Erythroblast (primary cell): ENCODE results near the gene AP3S2.

Experiments
- DNase-seq, 2 experiments: peaks; one replicate each; lab custom pipeline; 2025; lab: John Stamatoyannopoulos, UW
- GATA1 ChIP-seq: IDR thresholded peaks from 2 replicates; pipeline ENCODE4 v1.6.1; 2011; ENCODE audit warnings: low read depth, mild to moderate bottlenecking, control low read depth, low read length, moderate library complexity
- POLR2A ChIP-seq: IDR thresholded peaks from 2 replicates; pipeline ENCODE4 v1.6.1; 2011; ENCODE audit warnings: mild to moderate bottlenecking, low read length

Gene AP3S2

GRCh38 chr15:89803941-89804800 lies 89.6 kb downstream of the AP3S2 start:
- TF ChIP-seq POLR2A (no peak), GATA1 (no peak)
- no peak for DNase-seq

GRCh38 chr15:89802986-89803824 lies 90.6 kb downstream of the AP3S2 start:
- DNase-seq = no peak
- TF ChIP-seq GATA1 (no peak), POLR2A (no peak)

- TF ChIP-seq POLR2A = no peak
- TF ChIP-seq GATA1 = no peak
- no peak for DNase-seq
Measured at GRCh38 chr15:89802231-89802928, 91.4 kb downstream of the AP3S2 start.

GRCh38 chr15:89801471-89802195 lies 92.2 kb downstream of the AP3S2 start:
- no peak for TF ChIP-seq GATA1
- no peak for TF ChIP-seq POLR2A

DNA sequence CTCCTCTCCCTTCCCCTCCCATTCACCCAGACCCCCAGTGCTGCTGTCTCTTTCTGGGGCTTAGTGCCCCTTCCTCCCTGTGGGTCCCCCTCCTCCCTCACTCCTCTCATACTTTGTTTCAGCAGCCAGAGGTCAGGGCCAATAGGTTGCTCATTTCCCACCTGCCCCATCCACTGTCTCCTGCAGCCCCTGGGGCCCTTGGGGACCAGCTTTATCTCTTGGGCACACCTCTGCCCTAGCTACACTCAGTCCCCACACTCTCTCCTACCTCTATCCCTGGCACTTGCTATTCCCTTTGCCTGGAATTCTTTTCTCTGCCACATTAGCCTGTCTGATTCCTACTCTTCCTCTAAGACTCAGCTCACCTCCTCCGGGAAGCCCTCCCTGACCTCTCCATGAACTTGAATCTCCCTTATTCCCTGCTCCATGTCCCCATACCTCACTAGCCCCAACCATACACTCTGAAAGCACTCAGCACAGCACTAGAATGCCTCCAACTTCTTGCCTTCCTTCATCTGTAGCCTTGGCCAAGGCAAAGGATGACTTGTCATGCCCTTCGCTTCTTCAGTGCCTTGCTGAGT lies 93.8 kb downstream of the AP3S2 start:
- TF ChIP-seq POLR2A (no peak), GATA1 (no peak)
- DNase-seq = no peak

More at GRCh38 chr15:89801471-89802195, 92.2 kb downstream of the AP3S2 start:
- no peak for DNase-seq

GRCh38 chr15:89799011-89799911 lies 94.5 kb downstream of the AP3S2 start:
- no peak for DNase-seq
- TF ChIP-seq GATA1 = no peak
- no peak for TF ChIP-seq POLR2A

DNA sequence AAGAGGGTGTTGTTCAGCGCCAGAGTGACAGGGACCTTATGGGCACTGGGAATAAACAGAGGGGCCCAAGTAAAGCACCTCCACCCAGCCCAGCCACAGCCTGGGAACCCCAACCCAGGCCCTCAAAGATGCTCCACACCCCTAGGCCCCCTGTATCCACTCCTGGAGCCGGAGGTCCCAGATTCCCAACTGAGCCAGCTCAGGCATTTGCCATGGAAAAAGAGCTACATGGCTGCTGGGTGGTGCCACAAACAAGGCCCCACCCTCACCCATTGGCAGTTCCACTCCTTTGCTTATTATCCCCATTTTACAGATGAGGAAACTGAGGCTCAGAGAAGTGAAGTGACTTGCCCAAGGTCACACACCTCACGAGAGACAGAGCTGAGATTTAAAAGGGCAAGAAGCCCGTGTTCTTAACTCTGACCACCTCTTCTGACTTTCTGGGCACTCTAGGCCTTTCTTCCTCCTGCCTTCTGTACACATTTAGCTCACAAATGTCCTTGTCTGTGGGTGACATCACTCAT lies 96.1 kb downstream of the AP3S2 start:
- DNase-seq = no peak
- TF ChIP-seq POLR2A = no peak
- no peak for TF ChIP-seq GATA1

- DNase-seq = no peak
- no peak for TF ChIP-seq GATA1
- TF ChIP-seq POLR2A = no peak
Measured at GRCh38 chr15:89795996-89796395, 97.8 kb downstream of the AP3S2 start.

- DNase-seq = no peak
- TF ChIP-seq POLR2A (no peak), GATA1 (no peak)
Measured at GRCh38 chr15:89794627-89795241, 99.1 kb downstream of the AP3S2 start.

DNA sequence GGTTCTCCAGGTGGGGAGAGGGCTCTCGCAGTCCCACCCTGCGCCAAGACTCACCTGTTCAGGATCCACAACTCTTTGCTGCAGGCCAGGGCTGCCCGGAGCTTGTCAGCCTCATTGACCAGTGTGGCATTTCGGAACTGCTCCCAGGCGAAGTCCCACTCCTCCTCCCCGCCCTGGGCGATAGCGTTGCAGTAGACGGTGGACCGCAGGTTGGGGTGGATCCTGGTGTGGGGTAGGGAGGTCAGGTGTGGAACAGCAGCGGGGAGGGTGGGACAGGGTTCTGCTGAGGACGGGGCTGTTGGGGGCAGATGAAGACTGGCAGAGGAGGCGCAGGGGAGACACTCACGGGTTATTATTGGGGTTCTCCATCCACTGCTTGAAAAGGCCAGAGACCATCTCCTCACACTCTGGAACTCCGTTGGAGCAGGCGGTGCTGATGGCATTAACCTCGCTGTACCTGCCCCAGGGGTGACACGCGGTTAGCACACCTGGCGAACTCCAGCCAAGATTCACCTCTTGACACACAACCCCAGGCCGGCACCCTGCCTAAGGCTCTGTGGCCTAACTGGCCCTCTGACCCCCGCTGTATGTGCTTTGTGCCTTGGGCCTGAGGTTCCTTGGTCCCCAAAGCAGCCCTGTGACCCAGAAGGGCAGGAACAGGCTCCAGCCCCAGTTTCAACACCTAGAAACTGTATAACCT lies 101.5 kb downstream of the AP3S2 start:
- TF ChIP-seq POLR2A = no peak
- TF ChIP-seq GATA1 = no peak
- DNase-seq = no peak

DNA sequence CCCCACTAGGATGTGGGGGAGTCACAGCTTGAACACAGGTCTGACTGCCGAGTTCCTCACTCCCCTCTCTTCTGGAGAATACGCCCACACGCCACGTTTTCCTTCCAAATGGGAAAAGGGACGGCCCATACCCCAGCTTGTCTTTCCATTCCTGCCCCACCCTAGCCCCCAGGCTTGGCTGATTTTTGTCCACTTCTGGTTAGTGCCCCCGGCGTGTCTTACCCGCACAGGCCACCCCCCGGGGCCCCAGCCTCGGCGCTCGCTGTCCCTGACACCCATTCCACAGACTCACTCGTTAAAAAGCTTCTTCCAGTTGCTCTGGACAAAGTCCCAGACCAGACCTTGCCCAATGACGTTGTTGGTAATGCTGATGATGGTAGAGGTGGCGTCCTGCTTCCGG lies 103.1 kb downstream of the AP3S2 start:
- TF ChIP-seq POLR2A (no peak), GATA1 (no peak)
- DNase-seq = no peak
